HepG2 (cell line): ENCODE results near the gene GRIN2D. TPM values are rescaled to one million over a fixed set of nuclear protein-coding genes. Genes with fewer than 3 reads are reported as not detected.

Source experiments
- CREB1 ChIP-seq, 2 experiments: fragments of 450-650 bp in 1 of 2; IDR thresholded peaks; 2 replicates each; pipeline ENCODE4 v1.6.1; 2016 to 2017; ENCODE audit warnings: control low read depth in 1 of 2, mild to moderate bottlenecking in 1 of 2, missing compliant biosample characterization in 1 of 2, missing genetic modification characterization in 1 of 2
- DDIT3 ChIP-seq: sonication (generic); formaldehyde crosslinking; IDR thresholded peaks from 2 replicates; pipeline ENCODE4 v1.4.0; 2020; ENCODE audit warnings: mild to moderate bottlenecking, missing genetic modification reagents
- FOXJ3 ChIP-seq: sonication (generic); formaldehyde crosslinking; IDR thresholded peaks from 2 replicates; pipeline ENCODE4 v1.4.0; 2020; ENCODE audit warnings: missing genetic modification reagents, mild to moderate bottlenecking, borderline replicate concordance
- FOXK2 ChIP-seq: fragments of 450-650 bp; IDR thresholded peaks from 2 replicates; pipeline ENCODE4 v1.6.1; 2016
- GTF2F1 ChIP-seq: fragments of 150-350 bp; IDR thresholded peaks from 2 replicates; pipeline ENCODE4 v1.6.1; 2014; ENCODE audit warnings: low read length
- KAT2B ChIP-seq: fragments of 150-350 bp; IDR thresholded peaks from 2 replicates; pipeline ENCODE4 v1.6.1; 2014; ENCODE audit warnings: low read depth, low read length, borderline replicate concordance
- MED13 ChIP-seq: sonication (generic); formaldehyde crosslinking; IDR thresholded peaks from 2 replicates; pipeline ENCODE4 v1.5.0; 2020; ENCODE audit warnings: missing genetic modification reagents
- MYC ChIP-seq: sonication (generic); formaldehyde crosslinking; IDR thresholded peaks from 2 replicates; pipeline ENCODE4 v1.9.0; 2021; ENCODE audit warnings: missing genetic modification reagents, borderline replicate concordance
- NFIB ChIP-seq: sonication (generic); formaldehyde crosslinking; IDR thresholded peaks from 2 replicates; pipeline ENCODE4 v1.9.0; 2021; ENCODE audit warnings: missing genetic modification reagents, mild to moderate bottlenecking, borderline replicate concordance
- POLR2G ChIP-seq: fragments of 200-400 bp; formaldehyde crosslinking; IDR thresholded peaks from 2 replicates; pipeline ENCODE4 v1.6.1; 2018; ENCODE audit warnings: mild to moderate bottlenecking, low read depth, low read length, moderate library complexity
- SETDB1 ChIP-seq: sonication (generic); formaldehyde crosslinking; IDR thresholded peaks from 2 replicates; pipeline ENCODE4 v1.5.1; 2020; ENCODE audit warnings: missing genetic modification reagents, mild to moderate bottlenecking, borderline replicate concordance
- ZNF17 ChIP-seq: sonication (generic); formaldehyde crosslinking; IDR thresholded peaks from 2 replicates; pipeline ENCODE4 v1.5.0; 2020; ENCODE audit warnings: mild to moderate bottlenecking, missing genetic modification reagents
- ZNF3 ChIP-seq: IDR thresholded peaks from 2 replicates; pipeline ENCODE4 v1.7.0; 2017; ENCODE audit warnings: inconsistent platforms
- ZNF484 ChIP-seq: sonication (generic); formaldehyde crosslinking; IDR thresholded peaks from 2 replicates; pipeline ENCODE4 v1.5.1; 2020; ENCODE audit warnings: mild to moderate bottlenecking, low read depth, missing genetic modification reagents, borderline replicate concordance
- ZNF556 ChIP-seq: sonication (generic); formaldehyde crosslinking; IDR thresholded peaks from 2 replicates; pipeline ENCODE4 v1.4.0; 2020; ENCODE audit warnings: mild to moderate bottlenecking, missing genetic modification reagents, borderline replicate concordance
- ZNF703 ChIP-seq: sonication (generic); formaldehyde crosslinking; IDR thresholded peaks from 2 replicates; pipeline ENCODE4 v1.5.1; 2020; ENCODE audit warnings: missing genetic modification reagents, mild to moderate bottlenecking, moderate library complexity, borderline replicate concordance
- ZNF784 ChIP-seq: sonication (generic); formaldehyde crosslinking; IDR thresholded peaks from 2 replicates; pipeline ENCODE4 v1.5.1; 2020; ENCODE audit warnings: missing genetic modification reagents, mild to moderate bottlenecking, borderline replicate concordance
- ZSCAN29 ChIP-seq: sonication (generic); formaldehyde crosslinking; conservative IDR thresholded peaks from 2 replicates; pipeline ENCODE4 v1.4.0; 2020; ENCODE audit warnings: mild to moderate bottlenecking, missing genetic modification reagents
- polyA plus RNA-seq, 8 experiments: library from polyadenylated mRNA; depleted of rRNA in 3 of 8; stranded (reverse) in 7 of 8; unstranded in 1 of 8; fragments of >200 nt; fragmentation: Illumina TruSeq in 4 of 8; extraction: Trizol in 4 of 8; gene quantifications; 2 replicates each; pipeline versions ENCODE4 v1.2.1 to v1.2.3, GENCODE V29; 2011 to 2016; ENCODE audit warnings: low read depth in 4 of 8, missing spikeins in 1 of 8, mixed read lengths in 1 of 8; ENCODE audit not compliant: insufficient read depth in 1 of 8
- total RNA-seq, 5 experiments: library from RNA; depleted of rRNA; stranded (reverse); fragments of >200 nt; fragmentation: Illumina TruSeq; extraction: Trizol; gene quantifications; 2 replicates each; pipeline ENCODE4 v1.2.3, GENCODE V29; 2016; ENCODE audit warnings: low read depth in 1 of 5
- TF ChIP-seq, protein P1 (sequence below): sonication (generic); formaldehyde crosslinking; IDR thresholded peaks from 2 replicates; pipeline ENCODE4 v1.4.0; 2020; ENCODE audit warnings: missing genetic modification reagents, low read depth, mild to moderate bottlenecking, borderline replicate concordance
- TF ChIP-seq, protein P2 (sequence below): sonication (generic); formaldehyde crosslinking; IDR thresholded peaks from 2 replicates; pipeline ENCODE4 v1.4.0; 2020; ENCODE audit warnings: mild to moderate bottlenecking, missing genetic modification reagents, borderline replicate concordance

The GRIN2D gene
- total and polyA plus RNA-seq, 2 of the 13 experiments (the other 11 are each of a cell fraction or from before 2014, with no cell fraction given): 0.02 to 0.13 TPM

- TF ChIP-seq, protein P1, sequence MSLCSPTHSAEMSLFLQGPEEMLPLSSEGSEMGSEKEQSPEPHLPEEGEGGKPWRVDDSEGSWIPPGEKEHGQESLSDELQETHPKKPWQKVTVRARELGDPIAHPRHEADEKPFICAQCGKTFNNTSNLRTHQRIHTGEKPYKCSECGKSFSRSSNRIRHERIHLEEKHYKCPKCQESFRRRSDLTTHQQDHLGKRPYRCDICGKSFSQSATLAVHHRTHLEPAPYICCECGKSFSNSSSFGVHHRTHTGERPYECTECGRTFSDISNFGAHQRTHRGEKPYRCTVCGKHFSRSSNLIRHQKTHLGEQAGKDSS (CRISPR knock-in tag): peak; percentile 98
- TF ChIP-seq ZNF484 (CRISPR knock-in tag): no peak
- no peak for TF ChIP-seq SETDB1 (CRISPR knock-in tag)
- TF ChIP-seq POLR2G: peak; percentile 48
- no peak for TF ChIP-seq MYC
- peak; percentile 93 for TF ChIP-seq ZNF3 (CRISPR knock-in tag)
- no peak; the same call in 1 of the 2 replicates for TF ChIP-seq ZNF703 (CRISPR knock-in tag)
- no peak for TF ChIP-seq ZNF17 (CRISPR knock-in tag)
- no peak for TF ChIP-seq DDIT3 (CRISPR knock-in tag)
- TF ChIP-seq, protein P2, sequence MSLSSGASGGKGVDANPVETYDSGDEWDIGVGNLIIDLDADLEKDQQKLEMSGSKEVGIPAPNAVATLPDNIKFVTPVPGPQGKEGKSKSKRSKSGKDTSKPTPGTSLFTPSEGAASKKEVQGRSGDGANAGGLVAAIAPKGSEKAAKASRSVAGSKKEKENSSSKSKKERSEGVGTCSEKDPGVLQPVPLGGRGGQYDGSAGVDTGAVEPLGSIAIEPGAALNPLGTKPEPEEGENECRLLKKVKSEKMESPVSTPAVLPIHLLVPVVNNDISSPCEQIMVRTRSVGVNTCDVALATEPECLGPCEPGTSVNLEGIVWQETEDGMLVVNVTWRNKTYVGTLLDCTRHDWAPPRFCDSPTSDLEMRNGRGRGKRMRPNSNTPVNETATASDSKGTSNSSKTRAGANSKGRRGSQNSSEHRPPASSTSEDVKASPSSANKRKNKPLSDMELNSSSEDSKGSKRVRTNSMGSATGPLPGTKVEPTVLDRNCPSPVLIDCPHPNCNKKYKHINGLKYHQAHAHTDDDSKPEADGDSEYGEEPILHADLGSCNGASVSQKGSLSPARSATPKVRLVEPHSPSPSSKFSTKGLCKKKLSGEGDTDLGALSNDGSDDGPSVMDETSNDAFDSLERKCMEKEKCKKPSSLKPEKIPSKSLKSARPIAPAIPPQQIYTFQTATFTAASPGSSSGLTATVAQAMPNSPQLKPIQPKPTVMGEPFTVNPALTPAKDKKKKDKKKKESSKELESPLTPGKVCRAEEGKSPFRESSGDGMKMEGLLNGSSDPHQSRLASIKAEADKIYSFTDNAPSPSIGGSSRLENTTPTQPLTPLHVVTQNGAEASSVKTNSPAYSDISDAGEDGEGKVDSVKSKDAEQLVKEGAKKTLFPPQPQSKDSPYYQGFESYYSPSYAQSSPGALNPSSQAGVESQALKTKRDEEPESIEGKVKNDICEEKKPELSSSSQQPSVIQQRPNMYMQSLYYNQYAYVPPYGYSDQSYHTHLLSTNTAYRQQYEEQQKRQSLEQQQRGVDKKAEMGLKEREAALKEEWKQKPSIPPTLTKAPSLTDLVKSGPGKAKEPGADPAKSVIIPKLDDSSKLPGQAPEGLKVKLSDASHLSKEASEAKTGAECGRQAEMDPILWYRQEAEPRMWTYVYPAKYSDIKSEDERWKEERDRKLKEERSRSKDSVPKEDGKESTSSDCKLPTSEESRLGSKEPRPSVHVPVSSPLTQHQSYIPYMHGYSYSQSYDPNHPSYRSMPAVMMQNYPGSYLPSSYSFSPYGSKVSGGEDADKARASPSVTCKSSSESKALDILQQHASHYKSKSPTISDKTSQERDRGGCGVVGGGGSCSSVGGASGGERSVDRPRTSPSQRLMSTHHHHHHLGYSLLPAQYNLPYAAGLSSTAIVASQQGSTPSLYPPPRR (CRISPR knock-in tag): peak; percentile 95; the same call in 1 of the 2 replicates
- TF ChIP-seq ZNF784: peak; percentile 75; the same call in 1 of the 2 replicates
- no peak for TF ChIP-seq MED13
- peak; percentile 84 for TF ChIP-seq ZSCAN29 (CRISPR knock-in tag)
- no peak for TF ChIP-seq NFIB (CRISPR knock-in tag)
- TF ChIP-seq KAT2B: no peak
- TF ChIP-seq GTF2F1: no peak
- TF ChIP-seq ZNF556 (CRISPR knock-in tag): no peak
- TF ChIP-seq FOXK2: peak; percentile 83
- TF ChIP-seq CREB1 (IDR thresholded peaks at IDR 0.05): 0 out of 2 replicates have a peak, but pooled peaks have one; percentile 23
- peak; percentile 83 for TF ChIP-seq CREB1 (CRISPR knock-in tag; IDR thresholded peaks at IDR 0.05)
- peak; percentile 88 for TF ChIP-seq FOXJ3 (CRISPR knock-in tag)
Measured at GRCh38 chr19:48354332-48354992, 39.0 kb upstream of the GRIN2D start (continued).
